ENCODE measurements around the gene CPNE2.
A peak's percentile ranks its signal among the peaks of the same experiment; 100 is the strongest.
"Not testable (repeated sequence)": the region's sequence is repeated elsewhere in the genome, so short reads cannot be mapped to it uniquely, and the experiment has no call there.

CPNE2 gene

GRCh38 chr16:57091975-57092785, at the start of gene CPNE2:
CPNE2 (plus strand) TSS chr16:57092583; CDS start chr16:57110743, 18,160 bp downstream.
- DNase-seq, result peak; percentile 58

- DNase-seq, result no peak
These were observed 49.1 kb upstream of the CPNE2 start for GRCh38 chr16:57043248-57043647.

- no peak for DNase-seq
These were observed 47.3 kb upstream of the CPNE2 start for GRCh38 chr16:57044931-57045693.

- no peak for DNase-seq
These were observed 46.5 kb upstream of the CPNE2 start for GRCh38 chr16:57045694-57046381.

GRCh38 chr16:57048095-57048494, 44.3 kb upstream of the CPNE2 start:
- DNase-seq, result no peak

- no peak for DNase-seq
These were observed 42.7 kb upstream of the CPNE2 start for GRCh38 chr16:57049678-57050077.

GRCh38 chr16:57051696-57052228, 40.6 kb upstream of the CPNE2 start:
- DNase-seq, result no peak

GRCh38 chr16:57053206-57053605, 39.2 kb upstream of the CPNE2 start:
- DNase-seq, result no peak

GRCh38 chr16:57054338-57054737, 38.0 kb upstream of the CPNE2 start:
- DNase-seq, result no peak

- no peak for DNase-seq
These were observed 37.6 kb upstream of the CPNE2 start for GRCh38 chr16:57054771-57055170.

- no peak for DNase-seq
These were observed 36.7 kb upstream of the CPNE2 start for GRCh38 chr16:57055671-57056070.

GRCh38 chr16:57058291-57058861, 34.0 kb upstream of the CPNE2 start:
- no peak for DNase-seq

- peak; percentile 65 for DNase-seq
These were observed 31.9 kb upstream of the CPNE2 start for GRCh38 chr16:57060323-57061083.

GRCh38 chr16:57061084-57061905, 31.1 kb upstream of the CPNE2 start:
- peak; percentile 89 for DNase-seq

GRCh38 chr16:57062329-57062728, 30.1 kb upstream of the CPNE2 start:
- no peak for DNase-seq

GRCh38 chr16:57063189-57063588, 29.2 kb upstream of the CPNE2 start:
- not testable (repeated sequence) for DNase-seq

GRCh38 chr16:57064995-57065394, 27.4 kb upstream of the CPNE2 start:
- DNase-seq, result no peak

- DNase-seq, result no peak
These were observed 25.8 kb upstream of the CPNE2 start for GRCh38 chr16:57066625-57067024.

GRCh38 chr16:57067347-57067746, 25.0 kb upstream of the CPNE2 start:
- no peak for DNase-seq

GRCh38 chr16:57069053-57069452, 23.3 kb upstream of the CPNE2 start:
- DNase-seq, result no peak

Data from NCI-H226 (cell line).